ENCODE results near the gene IPO13. TPM values are rescaled to one million over a fixed set of nuclear protein-coding genes. Genes with fewer than 3 reads are reported as not detected.

IPO13 gene
- total and polyA plus RNA-seq, 4 donors: 8.6 to 15.1 (median 10.5) TPM

DNA sequence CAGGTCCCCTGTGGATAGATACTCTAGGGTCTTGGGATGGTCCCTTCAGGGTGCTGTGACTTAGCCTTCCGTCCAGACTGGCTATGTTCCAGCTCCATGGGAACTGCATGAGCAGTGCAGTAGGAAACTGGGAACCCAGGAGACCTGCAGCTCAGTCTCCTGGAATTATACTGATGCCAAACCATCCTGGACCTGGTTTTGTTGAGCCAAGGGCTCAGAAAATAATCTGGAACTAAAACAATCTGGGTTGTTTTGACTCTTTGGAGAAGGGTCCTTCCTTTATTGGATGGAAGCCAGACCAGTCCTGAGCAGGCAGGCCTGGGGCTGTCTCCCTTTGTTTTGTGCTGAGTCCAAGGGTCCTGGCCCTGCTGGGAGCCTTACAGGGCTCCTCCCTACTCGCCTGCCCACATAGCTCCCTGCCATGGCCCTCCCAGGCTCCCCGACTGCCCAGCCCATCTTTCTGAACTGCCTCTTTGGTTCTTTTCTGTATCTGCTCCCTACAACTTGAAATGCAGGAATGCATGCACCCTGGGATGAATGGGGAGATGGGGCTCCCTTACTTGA lies 1.2 kb downstream of the IPO13 start:
- TF ChIP-seq HNF4G (IDR thresholded peaks at IDR 0.05) (no peak), ZBTB33 (IDR thresholded peaks at IDR 0.05) (no peak)
- TF ChIP-seq, protein P1, sequence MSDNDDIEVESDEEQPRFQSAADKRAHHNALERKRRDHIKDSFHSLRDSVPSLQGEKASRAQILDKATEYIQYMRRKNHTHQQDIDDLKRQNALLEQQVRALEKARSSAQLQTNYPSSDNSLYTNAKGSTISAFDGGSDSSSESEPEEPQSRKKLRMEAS (IDR thresholded peaks at IDR 0.05): no peak
- TF ChIP-seq, protein P2, sequence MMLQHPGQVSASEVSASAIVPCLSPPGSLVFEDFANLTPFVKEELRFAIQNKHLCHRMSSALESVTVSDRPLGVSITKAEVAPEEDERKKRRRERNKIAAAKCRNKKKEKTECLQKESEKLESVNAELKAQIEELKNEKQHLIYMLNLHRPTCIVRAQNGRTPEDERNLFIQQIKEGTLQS (IDR thresholded peaks at IDR 0.05): no peak
- H3K4me1 ChIP-seq (ENCODE audit: control insufficient read depth in 4 of 4, insufficient read depth in 4 of 4, low read length in 3 of 4): peaks cover 5 to 28% (median 22%) of the 10 kb centered on the region in 4 donors
- H3K9ac ChIP-seq (ENCODE audit: low read depth in 1 of 2, low read length in 2 of 2): peak overlapping the region in 1 of 2 donors; percentile 84
- H3K27me3 ChIP-seq (ENCODE audit: control insufficient read depth in 4 of 4, insufficient read depth in 4 of 4, low read length in 3 of 4): no peaks in the 10 kb centered on the region
- no peak for DNase-seq (ENCODE audit: low spot score)
- peaks cover 0 to 6% (median 0%) of the 10 kb centered on the region in 4 donors for H3K36me3 ChIP-seq (ENCODE audit: control insufficient read depth in 4 of 4, insufficient read depth in 3 of 4, low read depth in 1 of 4, low read length in 3 of 4)
- H3K9me3 ChIP-seq (ENCODE audit: control insufficient read depth in 4 of 4, low read length in 3 of 4): no peaks in the 10 kb centered on the region
- H3K27ac ChIP-seq (ENCODE audit: low read depth in 1 of 2, low read length in 2 of 2): no peak overlapping the region
- H3K4me3 ChIP-seq (ENCODE audit: low read depth in 1 of 3, low read length in 3 of 3): peak overlapping the region; percentile 78 to 99 (median 85)
- 49% methylated on average over 3 of the region's 3 CpGs for WGBS

- Histone ChIP-seq H3K27me3 (ENCODE audit: control insufficient read depth in 4 of 4, insufficient read depth in 4 of 4, low read length in 3 of 4) (no peaks in the 10 kb centered on the region), H3K36me3 (ENCODE audit: control insufficient read depth in 4 of 4, insufficient read depth in 3 of 4, low read depth in 1 of 4, low read length in 3 of 4) (peaks cover 0 to 6% (median 0%) of the 10 kb centered on the region in 4 donors), H3K4me1 (ENCODE audit: control insufficient read depth in 4 of 4, insufficient read depth in 4 of 4, low read length in 3 of 4) (peaks cover 5 to 28% (median 22%) of the 10 kb centered on the region in 4 donors), H3K4me3 (ENCODE audit: low read depth in 1 of 3, low read length in 3 of 3) (no peak overlapping the region), H3K27ac (ENCODE audit: low read depth in 1 of 2, low read length in 2 of 2) (no peak overlapping the region), H3K9me3 (ENCODE audit: control insufficient read depth in 4 of 4, low read length in 3 of 4) (no peaks in the 10 kb centered on the region), H3K9ac (ENCODE audit: low read depth in 1 of 2, low read length in 2 of 2) (no peak overlapping the region)
- 88% methylated on average over 13 of the region's 13 CpGs for WGBS
- TF ChIP-seq JUND (IDR thresholded peaks at IDR 0.05) (no peak), FOXA2 (IDR thresholded peaks at IDR 0.05) (no peak), HNF4A (conservative IDR thresholded peaks at IDR 0.05) (no peak), REST (IDR thresholded peaks at IDR 0.05) (no peak)
- no peak for DNase-seq (ENCODE audit: low spot score)
These were observed 2.9 kb downstream of the IPO13 start for GRCh38 chr1:43949678-43950077.

DNA sequence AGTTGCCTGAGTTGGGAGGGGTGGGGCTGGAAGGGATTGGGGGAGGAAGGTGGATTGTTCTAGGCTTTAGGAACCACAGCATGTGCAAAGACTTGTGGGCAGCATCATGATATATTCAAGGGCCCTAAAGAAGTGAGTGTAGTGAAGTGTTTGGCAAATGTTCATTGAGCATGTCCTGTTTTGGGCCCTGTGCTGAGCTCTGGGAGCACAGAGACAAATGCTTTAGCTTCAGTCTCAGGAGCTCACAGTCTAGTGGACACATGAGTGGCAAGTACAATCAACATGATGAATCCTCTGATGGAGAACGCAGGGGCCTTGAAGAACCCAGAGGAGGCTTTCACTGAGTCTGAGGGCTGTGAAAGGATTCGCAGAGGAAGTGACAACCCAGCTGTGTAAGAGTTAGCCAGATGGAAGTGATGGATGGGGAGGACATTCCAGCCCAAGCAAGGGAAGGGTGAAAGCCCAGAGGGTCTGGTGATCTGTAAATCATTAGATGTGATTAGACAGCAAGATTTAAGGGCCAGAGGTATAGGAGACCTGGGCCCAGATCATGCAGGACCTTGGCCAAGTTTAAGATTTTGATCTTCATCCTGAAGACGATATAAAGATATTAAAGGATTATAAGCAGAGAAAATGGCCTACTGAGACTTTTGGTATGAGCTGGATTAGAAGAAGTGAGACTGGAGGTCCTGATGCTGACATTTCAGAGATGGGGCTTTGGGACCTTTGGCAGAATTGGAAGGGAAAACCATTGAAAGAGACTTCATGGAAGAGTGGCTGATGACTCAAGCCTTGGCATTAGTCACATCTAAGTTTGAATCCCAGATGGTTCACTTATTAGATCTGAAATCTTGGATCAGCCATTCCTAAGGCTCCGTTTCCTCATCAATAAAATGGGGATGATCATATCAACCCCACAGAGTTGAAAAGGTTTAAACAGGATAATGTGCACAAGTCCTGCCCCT lies 4.6 kb downstream of the IPO13 start:
- no peak overlapping the region for H3K4me3 ChIP-seq (ENCODE audit: low read depth in 1 of 3, low read length in 3 of 3)
- TF ChIP-seq NR2F2 (IDR thresholded peaks at IDR 0.05) (no peak), GABPA (IDR thresholded peaks at IDR 0.05 in 1 of 2, conservative IDR thresholded peaks at IDR 0.05 in 1 of 2) (no peak), HNF4A (conservative IDR thresholded peaks at IDR 0.05) (no peak), ZBTB33 (IDR thresholded peaks at IDR 0.05) (no peak), YY1 (IDR thresholded peaks at IDR 0.05) (no peak), JUND (IDR thresholded peaks at IDR 0.05) (no peak), RXRA (IDR thresholded peaks at IDR 0.05) (no peak)
- TF ChIP-seq, protein P3, sequence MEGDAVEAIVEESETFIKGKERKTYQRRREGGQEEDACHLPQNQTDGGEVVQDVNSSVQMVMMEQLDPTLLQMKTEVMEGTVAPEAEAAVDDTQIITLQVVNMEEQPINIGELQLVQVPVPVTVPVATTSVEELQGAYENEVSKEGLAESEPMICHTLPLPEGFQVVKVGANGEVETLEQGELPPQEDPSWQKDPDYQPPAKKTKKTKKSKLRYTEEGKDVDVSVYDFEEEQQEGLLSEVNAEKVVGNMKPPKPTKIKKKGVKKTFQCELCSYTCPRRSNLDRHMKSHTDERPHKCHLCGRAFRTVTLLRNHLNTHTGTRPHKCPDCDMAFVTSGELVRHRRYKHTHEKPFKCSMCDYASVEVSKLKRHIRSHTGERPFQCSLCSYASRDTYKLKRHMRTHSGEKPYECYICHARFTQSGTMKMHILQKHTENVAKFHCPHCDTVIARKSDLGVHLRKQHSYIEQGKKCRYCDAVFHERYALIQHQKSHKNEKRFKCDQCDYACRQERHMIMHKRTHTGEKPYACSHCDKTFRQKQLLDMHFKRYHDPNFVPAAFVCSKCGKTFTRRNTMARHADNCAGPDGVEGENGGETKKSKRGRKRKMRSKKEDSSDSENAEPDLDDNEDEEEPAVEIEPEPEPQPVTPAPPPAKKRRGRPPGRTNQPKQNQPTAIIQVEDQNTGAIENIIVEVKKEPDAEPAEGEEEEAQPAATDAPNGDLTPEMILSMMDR (IDR thresholded peaks at IDR 0.05; ENCODE audit: low read depth, low read length, missing input control): no peak
- peaks cover 0 to 8% (median 0%) of the 10 kb centered on the region in 4 donors for H3K36me3 ChIP-seq (ENCODE audit: control insufficient read depth in 4 of 4, insufficient read depth in 3 of 4, low read depth in 1 of 4, low read length in 3 of 4)
- H3K27ac ChIP-seq (ENCODE audit: low read depth in 1 of 2, low read length in 2 of 2): no peak overlapping the region
- 98% methylated on average over 4 of the region's 4 CpGs for WGBS
- H3K9me3 ChIP-seq (ENCODE audit: control insufficient read depth in 4 of 4, low read length in 3 of 4): no peaks in the 10 kb centered on the region
- DNase-seq (ENCODE audit: low spot score): no peak
- no peak overlapping the region for H3K9ac ChIP-seq (ENCODE audit: low read depth in 1 of 2, low read length in 2 of 2)
- H3K4me1 ChIP-seq (ENCODE audit: control insufficient read depth in 4 of 4, insufficient read depth in 4 of 4, low read length in 3 of 4): peaks cover 5 to 21% (median 16%) of the 10 kb centered on the region in 4 donors
- H3K27me3 ChIP-seq (ENCODE audit: control insufficient read depth in 4 of 4, insufficient read depth in 4 of 4, low read length in 3 of 4): no peaks in the 10 kb centered on the region

All from liver (tissue), 9 donors.